WTC11 (cell line): ENCODE measurements around the gene MTF1.

Source experiments
- ATF6 ChIP-seq: sonication (generic); formaldehyde crosslinking; IDR thresholded peaks from 2 replicates; pipeline ENCODE4 v1.8.1; 2023; ENCODE audit warnings: mild to moderate bottlenecking, missing genetic modification reagents
- CREM ChIP-seq: sonication (generic); formaldehyde crosslinking; IDR thresholded peaks from 2 replicates; pipeline ENCODE4 v1.8.1; 2022; ENCODE audit warnings: mild to moderate bottlenecking, missing genetic modification reagents, moderate library complexity

- TF ChIP-seq CREM: no peak
- no peak for TF ChIP-seq ATF6 (CRISPR knock-in tag)
These were observed 45.8 kb downstream of the MTF1 start for GRCh38 chr1:37813529-37814145.
